H9 (cell line): Measurements from ENCODE around the gene SIK2. TPM values are rescaled to one million over a fixed set of nuclear protein-coding genes. Genes with fewer than 3 reads are reported as not detected.

ENCODE experiments used
- DNase-seq: peaks from one replicate; pipeline ENCODE4 v3.0.0-alpha.2; 2017
- H2AFZ ChIP-seq: one replicate; pipeline ENCODE4 v1.6.1; 2013; ENCODE audit warnings: mild to moderate bottlenecking, low read length, control low read depth, moderate library complexity
- H2AK5ac ChIP-seq: 2 replicates; pipeline ENCODE4 v1.6.1; 2013; ENCODE audit warnings: low read length, control low read depth, mixed read lengths; ENCODE audit not compliant: insufficient read length
- H2BK120ac ChIP-seq: one replicate; pipeline ENCODE4 v1.6.1; 2013; ENCODE audit warnings: low read depth, mild to moderate bottlenecking, low read length, control low read depth, inconsistent platforms; ENCODE audit not compliant: poor library complexity, severe bottlenecking
- H2BK12ac ChIP-seq: 2 replicates; pipeline ENCODE4 v1.6.1; 2013; ENCODE audit warnings: low read length, control low read depth, mixed read lengths, low read depth; ENCODE audit not compliant: insufficient read length
- H2BK15ac ChIP-seq: 2 replicates; pipeline ENCODE4 v1.6.1; 2013; ENCODE audit warnings: low read depth, low read length, control low read depth
- H2BK20ac ChIP-seq: one replicate; pipeline ENCODE4 v1.6.1; 2013; ENCODE audit warnings: low read depth, mild to moderate bottlenecking, low read length, control low read depth, inconsistent platforms; ENCODE audit not compliant: poor library complexity, severe bottlenecking
- H2BK5ac ChIP-seq: 2 replicates; pipeline ENCODE4 v1.6.1; 2013; ENCODE audit warnings: low read length, control low read depth, mixed read lengths; ENCODE audit not compliant: insufficient read length
- H3K14ac ChIP-seq: 2 replicates; pipeline ENCODE4 v1.6.1; 2013; ENCODE audit warnings: low read length, control low read depth; ENCODE audit not compliant: insufficient read depth
- H3K18ac ChIP-seq: 2 replicates; pipeline ENCODE4 v1.6.1; 2013; ENCODE audit warnings: low read depth, mild to moderate bottlenecking, mixed read lengths, low read length, control low read depth; ENCODE audit not compliant: insufficient read length
- H3K23ac ChIP-seq: 2 replicates; pipeline ENCODE4 v1.6.1; 2013; ENCODE audit warnings: low read length, control low read depth, mixed read lengths, low read depth; ENCODE audit not compliant: insufficient read length
- H3K23me2 ChIP-seq: 2 replicates; pipeline ENCODE4 v1.6.1; 2013; ENCODE audit warnings: low read depth, mild to moderate bottlenecking, mixed read lengths, low read length, control low read depth; ENCODE audit not compliant: insufficient read length, poor library complexity, severe bottlenecking
- H3K27ac ChIP-seq: 2 replicates; pipeline ENCODE4 v1.5.1; 2013; ENCODE audit warnings: low read length, control low read depth, mixed read lengths, low read depth; ENCODE audit not compliant: insufficient read length
- H3K27me3 ChIP-seq: 2 replicates; pipeline ENCODE4 v1.6.1; 2013; ENCODE audit warnings: low read length, control low read depth, inconsistent platforms; ENCODE audit not compliant: insufficient read depth
- H3K4ac ChIP-seq: 2 replicates; pipeline ENCODE4 v1.6.1; 2013; ENCODE audit warnings: low read depth, mild to moderate bottlenecking, control low read depth, inconsistent platforms, low read length, moderate library complexity
- H3K4me1 ChIP-seq: 2 replicates; pipeline ENCODE4 v1.6.1; 2013; ENCODE audit warnings: low read length, control low read depth, inconsistent platforms; ENCODE audit not compliant: insufficient read depth
- H3K4me2 ChIP-seq: 2 replicates; pipeline ENCODE4 v1.6.1; 2013; ENCODE audit warnings: low read length, control low read depth, mixed read lengths; ENCODE audit not compliant: insufficient read length, insufficient read depth
- H3K56ac ChIP-seq: 2 replicates; pipeline ENCODE4 v1.6.1; 2013; ENCODE audit warnings: low read depth, mild to moderate bottlenecking, mixed read lengths, low read length, control low read depth; ENCODE audit not compliant: insufficient read length
- H3K79me1 ChIP-seq: 2 replicates; pipeline ENCODE4 v1.6.1; 2013; ENCODE audit warnings: low read depth, mild to moderate bottlenecking, moderate library complexity, low read length, control low read depth, inconsistent platforms; ENCODE audit not compliant: insufficient read depth, poor library complexity, severe bottlenecking
- H3K79me2 ChIP-seq: 2 replicates; pipeline ENCODE4 v1.6.1; 2013; ENCODE audit warnings: low read length, control low read depth, inconsistent platforms; ENCODE audit not compliant: insufficient read depth
- H3K9ac ChIP-seq: 2 replicates; pipeline ENCODE4 v1.6.1; 2013; ENCODE audit warnings: low read length, control low read depth, mixed read lengths; ENCODE audit not compliant: insufficient read length; ENCODE audit errors: extremely low read depth
- H3K9me3 ChIP-seq: one replicate; pipeline ENCODE4 v1.6.1; 2013; ENCODE audit warnings: low read depth, low read length, inconsistent platforms; ENCODE audit not compliant: control insufficient read depth
- H3T11ph ChIP-seq: one replicate; pipeline ENCODE4 v1.6.1; 2013; ENCODE audit warnings: mild to moderate bottlenecking, low read length, control low read depth, inconsistent platforms
- H4K20me1 ChIP-seq: one replicate; pipeline ENCODE4 v1.6.1; 2013; ENCODE audit not compliant: control insufficient read depth, insufficient read length, insufficient read depth
- H4K5ac ChIP-seq: 2 replicates; pipeline ENCODE4 v1.6.1; 2013; ENCODE audit warnings: low read depth, mild to moderate bottlenecking, mixed read lengths, low read length, control low read depth; ENCODE audit not compliant: insufficient read length
- H4K8ac ChIP-seq: replicated peaks from 2 replicates; pipeline ENCODE4 v1.6.1; 2013; ENCODE audit warnings: low read length, control low read depth, mixed read lengths, low read depth; ENCODE audit not compliant: insufficient read length
- H4K91ac ChIP-seq: 2 replicates; pipeline ENCODE4 v1.6.1; 2013; ENCODE audit warnings: low read depth, mild to moderate bottlenecking, moderate library complexity, mixed read lengths, low read length, control low read depth; ENCODE audit not compliant: insufficient read length
- H3K27ac Mint-ChIP-seq, 3 experiments: 2 replicates in 2 of 3; 3 replicates in 1 of 3; pipeline ENCODE4 v1.8.0; 2020 to 2021; ENCODE audit warnings: mixed read lengths in 3 of 3, mild to moderate bottlenecking in 1 of 3, moderate library complexity in 1 of 3
- H3K27me3 Mint-ChIP-seq: 2 replicates; pipeline ENCODE4 v1.8.0; 2021; ENCODE audit warnings: low read depth, mild to moderate bottlenecking, moderate library complexity, mixed read lengths
- H3K36me3 Mint-ChIP-seq, 3 experiments: 2 replicates in 2 of 3; 3 replicates in 1 of 3; pipeline ENCODE4 v1.8.0; 2020 to 2021; ENCODE audit warnings: low read depth in 3 of 3, mixed read lengths in 3 of 3; ENCODE audit not compliant: insufficient read depth in 1 of 3
- H3K4me1 Mint-ChIP-seq, 2 experiments: 2 replicates each; pipeline ENCODE4 v1.8.0; 2020; ENCODE audit warnings: mixed read lengths in 2 of 2
- H3K4me3 Mint-ChIP-seq, 2 experiments: 2 replicates in 1 of 2; 3 replicates in 1 of 2; pipeline ENCODE4 v1.8.0; 2020 to 2021; ENCODE audit warnings: mild to moderate bottlenecking in 2 of 2, mixed read lengths in 2 of 2, moderate library complexity in 1 of 2
- H3K9me3 Mint-ChIP-seq, 2 experiments: 2 replicates in 1 of 2; 3 replicates in 1 of 2; pipeline ENCODE4 v1.8.0; 2020; ENCODE audit warnings: mild to moderate bottlenecking in 2 of 2, mixed read lengths in 2 of 2, moderate library complexity in 1 of 2
- WGBS: extraction: QIAGEN DNeasy Blood & Tissue Kit; methylation state at CpG from one replicate; pipeline ENCODE4 v1.1.7; 2013; ENCODE audit warnings: missing lambda C conversion rate, low lambda C conversion rate, mixed read lengths; ENCODE audit not compliant: insufficient read length; ENCODE audit errors: extremely low coverage; 5-methylcytosine and 5-hydroxymethylcytosine counted together
- total RNA-seq: library from RNA; stranded (reverse); gene quantifications from 2 replicates; pipeline ENCODE4 v1.2.1, GENCODE V29; 2021
- TF ChIP-seq, protein P1 (sequence below): fragments of 200-600 bp; sonication (generic); conservative IDR thresholded peaks from 3 replicates; pipeline ENCODE4 v1.8.0; 2021; ENCODE audit warnings: antibody characterized with exemption, mild to moderate bottlenecking

Gene SIK2
- total RNA-seq, 1 experiment from 2014 or later: 7.5 TPM

DNA sequence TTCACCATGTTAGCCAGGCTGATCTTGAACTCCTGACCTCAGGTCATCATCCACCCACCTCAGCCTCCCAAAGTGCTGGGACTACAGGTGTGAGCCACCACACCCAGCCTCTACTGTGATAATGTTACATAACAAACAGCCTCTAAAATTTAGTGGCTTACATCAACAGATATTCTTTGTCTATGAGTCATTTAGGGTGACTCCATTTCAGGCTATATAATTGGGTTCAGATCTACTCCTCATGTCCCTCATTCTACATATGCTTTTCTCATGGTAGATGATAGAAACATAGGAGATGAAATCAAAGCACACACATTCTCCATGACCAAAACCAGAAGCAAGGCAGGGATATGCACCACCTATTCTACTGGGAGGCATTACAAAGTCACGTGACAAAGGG lies 72.7 kb downstream of the SIK2 start:
- Histone ChIP-seq H4K91ac (no peak overlapping the region), H3K79me2 (no peaks in the 10 kb centered on the region), H3K14ac (no peak overlapping the region), H2BK15ac (no peak overlapping the region), H4K8ac (no peak overlapping the region), H3K27ac (no peak overlapping the region), H4K5ac (no peak overlapping the region), H3K4me2 (no peak overlapping the region), H2BK120ac (no peak overlapping the region), H3K23me2 (no peaks in the 10 kb centered on the region), H2BK20ac (no peak overlapping the region), H3K79me1 (no peaks in the 10 kb centered on the region), H4K20me1 (no peaks in the 10 kb centered on the region), H3K4me1 (no peaks in the 10 kb centered on the region), H2BK12ac (no peak overlapping the region), H3T11ph (no peak overlapping the region), H3K18ac (no peak overlapping the region), H2AK5ac (no peak overlapping the region), H3K23ac (no peak overlapping the region), H3K27me3 (no peaks in the 10 kb centered on the region), H3K56ac (no peak overlapping the region), H3K4ac (no peak overlapping the region), H3K9ac (no peak overlapping the region), H3K9me3 (no peaks in the 10 kb centered on the region), H2AFZ (no peak overlapping the region), H2BK5ac (no peak overlapping the region)
- Mint-ChIP-seq H3K4me1 (no peaks in the 10 kb centered on the region), H3K36me3 (peaks cover 3 to 12% (median 9%) of the 10 kb centered on the region in 3 experiments; a peak in 6 of 7 replicates), H3K4me3 (no peak overlapping the region), H3K9me3 (no peaks in the 10 kb centered on the region), H3K27me3 (no peaks in the 10 kb centered on the region), H3K27ac (no peak overlapping the region)
- WGBS: no CpG with 5 or more reads among the region's 1 CpG
- no peak for DNase-seq
- TF ChIP-seq, protein P1, sequence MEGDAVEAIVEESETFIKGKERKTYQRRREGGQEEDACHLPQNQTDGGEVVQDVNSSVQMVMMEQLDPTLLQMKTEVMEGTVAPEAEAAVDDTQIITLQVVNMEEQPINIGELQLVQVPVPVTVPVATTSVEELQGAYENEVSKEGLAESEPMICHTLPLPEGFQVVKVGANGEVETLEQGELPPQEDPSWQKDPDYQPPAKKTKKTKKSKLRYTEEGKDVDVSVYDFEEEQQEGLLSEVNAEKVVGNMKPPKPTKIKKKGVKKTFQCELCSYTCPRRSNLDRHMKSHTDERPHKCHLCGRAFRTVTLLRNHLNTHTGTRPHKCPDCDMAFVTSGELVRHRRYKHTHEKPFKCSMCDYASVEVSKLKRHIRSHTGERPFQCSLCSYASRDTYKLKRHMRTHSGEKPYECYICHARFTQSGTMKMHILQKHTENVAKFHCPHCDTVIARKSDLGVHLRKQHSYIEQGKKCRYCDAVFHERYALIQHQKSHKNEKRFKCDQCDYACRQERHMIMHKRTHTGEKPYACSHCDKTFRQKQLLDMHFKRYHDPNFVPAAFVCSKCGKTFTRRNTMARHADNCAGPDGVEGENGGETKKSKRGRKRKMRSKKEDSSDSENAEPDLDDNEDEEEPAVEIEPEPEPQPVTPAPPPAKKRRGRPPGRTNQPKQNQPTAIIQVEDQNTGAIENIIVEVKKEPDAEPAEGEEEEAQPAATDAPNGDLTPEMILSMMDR: no peak
